Endothelial cell of umbilical vein (primary cell): Measurements from ENCODE around the gene EDEM2. TPM values are rescaled to one million over a fixed set of nuclear protein-coding genes. Genes with fewer than 3 reads are reported as not detected.

Source experiments
- BruUV-seq: library from RNA; stranded (reverse); fragments of 400-500 nt; replicated peaks from 2 replicates; lab custom pipeline; 2021; lab: Mats Ljungman, UMichigan
- CTCF ChIA-PET: fragments of 300-600, 350-600 bp; sonication (Branson Sonifier 250); formaldehyde crosslinking; loops from one replicate; lab custom pipeline; 2021; ENCODE audit warnings: antibody characterized with exemption, inconsistent platforms; lab: Charles Lee
- POLR2A ChIA-PET: fragments of 300-600, 350-600 bp; sonication (Branson Sonifier 250); formaldehyde crosslinking; loops from one replicate; lab custom pipeline; 2021; ENCODE audit warnings: antibody characterized with exemption, inconsistent platforms; lab: Charles Lee
- DNase-seq: peaks from one replicate; pipeline ENCODE4 v3.0.0-alpha.2; 2011; ENCODE audit warnings: low read depth, low spot score
- FAIRE-seq: peaks from 2 replicates; lab custom pipeline; 2011; peaks lifted over from hg19 to GRCh38; lab: Jason Lieb, UNC
- H2AFZ ChIP-seq: 2 replicates; pipeline ENCODE4 v1.6.0; 2012; ENCODE audit warnings: low read depth, low read length, control low read depth, inconsistent platforms
- H3K27ac ChIP-seq: 2 replicates; pipeline ENCODE4 v1.5.1; 2011; ENCODE audit warnings: low read depth, mild to moderate bottlenecking, control low read depth, low read length, moderate library complexity; ENCODE audit not compliant: insufficient read depth
- H3K27me3 ChIP-seq, 2 experiments: 2 replicates each; pipeline versions ENCODE4 v1.6.0 to v1.6.1; 2011; ENCODE audit warnings: low read length in 2 of 2, mixed read lengths in 1 of 2; ENCODE audit not compliant: control insufficient read depth in 2 of 2, insufficient read depth in 2 of 2
- H3K36me3 ChIP-seq, 2 experiments: 2 replicates in 1 of 2; 3 replicates in 1 of 2; pipeline ENCODE4 v1.5.1; 2011; ENCODE audit warnings: low read length in 2 of 2, mild to moderate bottlenecking in 1 of 2, moderate library complexity in 1 of 2; ENCODE audit not compliant: control insufficient read depth in 2 of 2, insufficient read depth in 2 of 2; ENCODE audit errors: extremely low read depth in 1 of 2
- H3K4me1 ChIP-seq: 3 replicates; pipeline ENCODE4 v1.5.1; 2011; ENCODE audit warnings: mild to moderate bottlenecking, low read length; ENCODE audit not compliant: control insufficient read depth, insufficient read depth; ENCODE audit errors: extremely low read depth
- H3K4me2 ChIP-seq: 2 replicates; pipeline ENCODE4 v1.6.1; 2011; ENCODE audit warnings: low read length, control low read depth, mixed read lengths; ENCODE audit not compliant: insufficient read depth
- H3K4me3 ChIP-seq, 3 experiments: fragments of 200-600 bp in 1 of 3; sonication (generic), shearing (Covaris generic) in 1 of 3; replicated peaks in 1 of 3; 2 replicates each; pipeline ENCODE4 v1.5.1; 2011 to 2016; ENCODE audit warnings: control low read depth in 3 of 3, low read length in 3 of 3, mild to moderate bottlenecking in 2 of 3, inconsistent platforms in 1 of 3, low read depth in 1 of 3, moderate library complexity in 1 of 3; ENCODE audit not compliant: insufficient read depth in 1 of 3
- H3K79me2 ChIP-seq: 2 replicates; pipeline ENCODE4 v1.6.0; 2012; ENCODE audit warnings: low read length, inconsistent platforms; ENCODE audit not compliant: control insufficient read depth, insufficient read depth
- H3K9ac ChIP-seq: replicated peaks from 2 replicates; pipeline ENCODE3; 2011; ENCODE audit warnings: low read length, control low read depth; ENCODE audit not compliant: insufficient read depth; ENCODE audit errors: extremely low read depth
- H3K9me1 ChIP-seq: replicated peaks from 3 replicates; pipeline ENCODE4 v1.6.0; 2011; ENCODE audit warnings: mild to moderate bottlenecking, low read length; ENCODE audit not compliant: control insufficient read depth, insufficient read depth; ENCODE audit errors: extremely low read depth
- H3K9me3 ChIP-seq: replicated peaks from 2 replicates; pipeline ENCODE4 v1.5.1; 2012; ENCODE audit warnings: low read length, inconsistent platforms; ENCODE audit not compliant: control insufficient read depth, insufficient read depth
- H4K20me1 ChIP-seq: replicated peaks from 2 replicates; pipeline ENCODE3; 2011; ENCODE audit warnings: mild to moderate bottlenecking, low read length; ENCODE audit not compliant: control insufficient read depth, insufficient read depth; ENCODE audit errors: extremely low read depth
- CTCF ChIP-seq, 2 donors: IDR thresholded peaks; 1 replicate in 1 of 2; 2 replicates in 1 of 2; pipeline ENCODE4 v1.5.1; 2011; ENCODE audit warnings: low read length in 2 of 2, mild to moderate bottlenecking in 2 of 2, moderate library complexity in 2 of 2, control low read depth in 1 of 2, inconsistent platforms in 1 of 2, low read depth in 1 of 2; ENCODE audit not compliant: insufficient read depth in 1 of 2; ENCODE audit errors: extremely low read depth in 1 of 2
- EZH2 ChIP-seq: IDR thresholded peaks from 2 replicates; pipeline ENCODE4 v1.6.1; 2012; ENCODE audit warnings: borderline replicate concordance, low read depth, mild to moderate bottlenecking, moderate library complexity, low read length, inconsistent platforms; ENCODE audit not compliant: severe bottlenecking
- FOS ChIP-seq: IDR thresholded peaks from 2 replicates; pipeline ENCODE4 v1.6.1; 2011; ENCODE audit warnings: mild to moderate bottlenecking, low read length, moderate library complexity, borderline replicate concordance; ENCODE audit not compliant: insufficient read depth
- GATA2 ChIP-seq: IDR thresholded peaks from 2 replicates; pipeline ENCODE4 v1.7.0; 2011; ENCODE audit warnings: low read depth, mild to moderate bottlenecking, moderate library complexity, mixed read lengths, low read length; ENCODE audit not compliant: insufficient read length, insufficient read depth
- JUN ChIP-seq: IDR thresholded peaks from 2 replicates; pipeline ENCODE4 v1.6.1; 2011; ENCODE audit warnings: borderline replicate concordance, low read depth; ENCODE audit not compliant: insufficient read length, insufficient read depth
- MAX ChIP-seq: IDR thresholded peaks from 2 replicates; pipeline ENCODE4 v1.6.1; 2011; ENCODE audit not compliant: insufficient read depth, insufficient read length
- MYC ChIP-seq: IDR thresholded peaks from one replicate; pipeline ENCODE4 v1.6.1; 2011; ENCODE audit warnings: mild to moderate bottlenecking, low read depth, low read length
- POLR2A ChIP-seq: IDR thresholded peaks from 2 replicates; pipeline ENCODE4 v1.6.1; 2012; ENCODE audit warnings: low read depth, mild to moderate bottlenecking, control low read depth, low read length
- POLR2AphosphoS5 ChIP-seq: IDR thresholded peaks from 2 replicates; pipeline ENCODE4 v1.6.1; 2012; ENCODE audit warnings: low read depth, mild to moderate bottlenecking, control low read depth, low read length, moderate library complexity; ENCODE audit not compliant: insufficient read depth
- dilution Hi-C: fragments of 300-500 bp; cut with MboI; formaldehyde crosslinking; loops from one replicate; pipeline ENCODE4 v1.15.0; 2019; ENCODE audit warnings: low sequenced_read_pairs; ENCODE audit not compliant: extremely low pct_ligation_motif_present
- intact Hi-C: fragments of 100-400 bp; cut with micrococcal nuclease; formaldehyde crosslinking; loops from one replicate; pipeline ENCODE4 v1.10.0; 2022
- polyA plus RNA-seq, 4 experiments: library from polyadenylated mRNA; depleted of rRNA in 3 of 4; stranded (reverse) in 3 of 4; unstranded in 1 of 4; fragments of >200 nt; gene quantifications; 2 replicates each; pipeline versions ENCODE4 v1.2.1 to v1.2.3, GENCODE V29; 2011 to 2012; ENCODE audit warnings: missing spikeins in 1 of 4
- total RNA-seq: library from RNA; stranded (reverse); gene quantifications from 2 replicates; pipeline ENCODE4 v1.2.3, GENCODE V29; 2021

Gene EDEM2
- total and polyA plus RNA-seq, 2 donors (not counting 3 experiments of a cell fraction or from before 2014, with no cell fraction given) = 29.1 to 39.5 TPM

- H3K27ac ChIP-seq = no peak overlapping the region
- BruUV-seq = no TSS peak
- H3K79me2 ChIP-seq = no peaks in the 10 kb centered on the region
- H2AFZ ChIP-seq = no peak overlapping the region
- H4K20me1 ChIP-seq = no peaks in the 10 kb centered on the region
- ChIA-PET CTCF (interaction anchor here (1.3 to 5.2 kb wide), 2 partner anchors 18 to 22 kb away, joined by 5 to 46 read pairs; no protein-coding TSS in a partner anchor), POLR2A (no interaction called here)
- H3K9ac ChIP-seq = no peak overlapping the region
- H3K4me2 ChIP-seq = no peak overlapping the region
- dilution Hi-C loops = no loop called here
- intact Hi-C loops = no loop called here
- no peak for TF ChIP-seq GATA2
- TF ChIP-seq MAX = no peak
- TF ChIP-seq EZH2 = no peak
- no peak for TF ChIP-seq JUN
- no peak for TF ChIP-seq MYC
- no peak for TF ChIP-seq POLR2A
- no peak for TF ChIP-seq POLR2AphosphoS5
- TF ChIP-seq FOS = no peak
- no peak for TF ChIP-seq CTCF (IDR thresholded peaks at IDR 0.05; ENCODE audit: extremely low read depth in 1 of 2, insufficient read depth in 1 of 2, low read depth in 1 of 2, low read length in 2 of 2)
- H3K4me3 ChIP-seq = no peak overlapping the region
- no peaks in the 10 kb centered on the region for H3K9me3 ChIP-seq
- peaks cover 4 to 19% of the 10 kb centered on the region in 2 experiments for H3K36me3 ChIP-seq
- DNase-seq = no peak
- FAIRE-seq = no peak
- H3K4me1 ChIP-seq = peaks cover 36% of the 10 kb centered on the region
- no peaks in the 10 kb centered on the region for H3K27me3 ChIP-seq
- no peaks in the 10 kb centered on the region for H3K9me1 ChIP-seq
Measured at GRCh38 chr20:35117629-35118028, 29.5 kb downstream of the EDEM2 start.
